Glomerular visceral epithelial cell (primary cell): ENCODE data around the gene HIP1.
"Not testable (repeated sequence)": the region's sequence is repeated elsewhere in the genome, so short reads cannot be mapped to it uniquely, and the experiment has no call there.

Experiments
- DNase-seq: peaks from one replicate; pipeline ENCODE4 v3.0.0-alpha.2; 2016; ENCODE audit errors: extremely low spot score

Gene HIP1

GRCh38 chr7:75644589-75644988, 94.2 kb downstream of the HIP1 start:
- no peak for DNase-seq

- DNase-seq, result peak; percentile 52
Observed at GRCh38 chr7:75642810-75643486, 95.8 kb downstream of the HIP1 start.

GRCh38 chr7:75640201-75640600, 98.5 kb downstream of the HIP1 start:
- DNase-seq, result no peak

GRCh38 chr7:75639886-75640190, 98.9 kb downstream of the HIP1 start:
- no peak for DNase-seq

GRCh38 chr7:75639071-75639885, 99.5 kb downstream of the HIP1 start:
- DNase-seq, result peak; percentile 45

- peak; percentile 49 for DNase-seq
Observed at GRCh38 chr7:75638594-75639070, 100.1 kb downstream of the HIP1 start.

- DNase-seq, result peak; percentile 13
Observed at GRCh38 chr7:75637854-75638593, 100.7 kb downstream of the HIP1 start.

GRCh38 chr7:75635036-75635435, 103.7 kb downstream of the HIP1 start:
- no peak for DNase-seq

GRCh38 chr7:75632587-75632986, 106.2 kb downstream of the HIP1 start:
- DNase-seq, result not testable (repeated sequence)

- no peak for DNase-seq
Observed at GRCh38 chr7:75631711-75632110, 107.0 kb downstream of the HIP1 start.

GRCh38 chr7:75630549-75630948, 108.2 kb downstream of the HIP1 start:
- DNase-seq, result no peak

GRCh38 chr7:75629044-75629443, 109.7 kb downstream of the HIP1 start:
- DNase-seq, result no peak

GRCh38 chr7:75628055-75628454, 110.7 kb downstream of the HIP1 start:
- no peak for DNase-seq

- no peak for DNase-seq
Observed at GRCh38 chr7:75626954-75627353, 111.8 kb downstream of the HIP1 start.

- no peak for DNase-seq
Observed at GRCh38 chr7:75625868-75626267, 112.9 kb downstream of the HIP1 start.

GRCh38 chr7:75624134-75624832, 114.5 kb downstream of the HIP1 start:
- DNase-seq, result no peak

- DNase-seq, result no peak
Observed at GRCh38 chr7:75623390-75624133, 115.2 kb downstream of the HIP1 start.

GRCh38 chr7:75621124-75621523, 117.6 kb downstream of the HIP1 start:
- DNase-seq, result no peak

- no peak for DNase-seq
Observed at GRCh38 chr7:75619636-75620035, 119.1 kb downstream of the HIP1 start.

- DNase-seq, result peak; percentile 25
Observed at GRCh38 chr7:75617634-75618234, 121.0 kb downstream of the HIP1 start.
